NT2/D1 (cell line): ENCODE measurements around the gene CNIH3.

Experiments
- YY1 ChIP-seq: IDR thresholded peaks from 2 replicates; pipeline ENCODE4 v1.6.1; 2011; ENCODE audit not compliant: insufficient read length, insufficient read depth
- ZNF274 ChIP-seq: IDR thresholded peaks from 2 replicates; pipeline ENCODE4 v1.6.1; 2011; ENCODE audit warnings: mild to moderate bottlenecking, low read depth, low read length

DNA sequence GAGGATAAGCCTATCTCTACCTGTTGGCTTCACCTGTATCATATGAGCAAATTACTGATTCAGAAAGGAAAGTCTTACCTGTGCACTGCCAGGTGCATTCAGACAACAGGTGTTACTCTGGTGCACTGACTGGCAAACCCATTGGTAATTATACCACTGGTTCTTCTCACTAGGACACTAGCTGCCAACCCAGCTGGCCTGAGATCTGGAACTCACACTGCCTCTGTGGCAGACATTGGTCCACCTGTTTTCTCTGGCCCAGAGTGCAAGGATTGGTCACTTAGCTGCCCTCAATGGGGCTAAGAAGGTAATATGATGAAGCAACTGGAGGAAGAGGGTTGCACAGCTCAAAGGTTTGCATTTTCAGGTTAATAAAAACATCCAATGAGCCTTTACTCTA, 173.2 kb downstream of the CNIH3 start:
- TF ChIP-seq ZNF274 (no peak), YY1 (no peak)
